Glomerular visceral epithelial cell (primary cell): ENCODE measurements around the gene CALR3.
"Not testable (repeated sequence)": the region's sequence is repeated elsewhere in the genome, so short reads cannot be mapped to it uniquely, and the experiment has no call there.

Experiments
- DNase-seq: peaks from one replicate; pipeline ENCODE4 v3.0.0-alpha.2; 2016; ENCODE audit errors: extremely low spot score

The CALR3 gene

DNA sequence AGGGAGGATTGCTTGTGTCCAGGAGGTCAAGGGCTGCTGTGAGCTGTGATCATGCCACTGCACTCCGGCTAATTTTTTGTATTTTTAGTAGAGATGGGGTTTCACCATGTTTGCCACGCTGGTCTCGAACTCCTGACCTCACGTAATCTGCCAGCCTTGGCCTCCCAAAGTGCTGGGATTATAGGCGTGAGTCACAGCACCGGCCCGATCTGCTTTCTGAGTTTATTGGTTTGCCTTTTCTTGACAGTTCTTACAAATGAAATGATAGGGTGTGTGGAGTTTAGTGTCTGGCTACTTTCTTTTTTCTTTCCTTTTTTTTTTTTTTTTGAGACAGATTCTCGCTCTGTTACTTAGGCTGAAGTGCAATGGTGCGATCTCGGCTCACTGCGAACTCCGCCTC, 1.1 kb upstream of the CALR3 start:
- no peak for DNase-seq

DNA sequence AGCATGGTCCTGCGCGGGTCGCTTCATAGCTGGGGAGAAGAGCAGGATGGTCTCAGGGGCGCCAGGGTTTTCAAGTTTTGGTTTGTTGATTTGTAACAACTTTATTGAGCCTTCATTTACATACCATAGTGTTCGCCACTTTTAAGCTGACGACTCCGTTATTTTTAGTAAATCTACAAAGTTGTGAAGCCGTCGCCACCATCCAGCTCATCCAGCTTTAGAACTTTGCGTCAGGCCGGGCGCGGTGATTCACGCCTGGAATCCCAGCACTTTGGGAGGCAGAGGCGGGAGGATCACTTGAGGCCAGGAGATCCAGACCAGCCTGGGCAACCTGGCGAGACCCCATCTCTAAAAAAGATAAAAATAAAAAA, 631 bp upstream of the CALR3 start:
- peak; percentile 33 for DNase-seq

DNA sequence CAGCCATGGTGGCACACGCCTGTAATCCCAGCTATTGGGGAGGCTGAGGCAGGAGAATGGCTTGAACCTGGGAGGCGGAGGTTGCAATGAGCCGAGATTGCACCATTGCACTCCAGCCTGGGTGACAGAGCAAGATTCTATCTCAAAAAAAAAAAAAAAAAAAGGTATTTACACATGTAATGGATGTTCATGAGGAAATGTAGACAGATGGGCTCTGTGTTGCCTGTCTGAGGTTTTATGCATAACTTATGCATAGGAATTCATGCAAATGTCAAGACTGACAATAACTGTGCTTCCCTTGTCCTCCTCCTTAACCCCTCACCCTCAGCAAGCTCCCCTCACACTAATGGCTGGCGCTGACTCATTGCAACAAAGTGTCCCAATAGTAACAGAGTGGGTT, 9.5 kb downstream of the CALR3 start:
- not testable (repeated sequence) for DNase-seq

DNA sequence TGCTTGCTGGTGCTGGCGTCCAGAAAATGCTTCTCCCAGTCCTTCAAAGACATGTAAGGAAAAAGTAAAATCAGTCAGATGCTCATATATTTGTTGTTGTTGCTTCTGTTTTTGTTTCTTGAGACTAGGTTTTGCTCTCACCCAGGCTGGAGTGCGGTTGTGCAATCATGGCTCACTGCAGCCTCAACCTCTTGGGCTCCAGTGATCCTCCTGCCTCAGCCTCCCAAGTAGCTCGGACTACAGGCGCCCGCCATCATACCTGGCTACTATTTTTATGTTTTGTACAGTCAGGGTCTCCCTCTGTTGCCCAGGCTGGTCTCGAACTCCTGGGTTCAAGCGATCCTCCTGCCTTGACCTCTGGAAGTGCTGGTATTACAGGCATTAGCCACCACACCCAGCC, 13.2 kb downstream of the CALR3 start:
- DNase-seq = no peak

DNA sequence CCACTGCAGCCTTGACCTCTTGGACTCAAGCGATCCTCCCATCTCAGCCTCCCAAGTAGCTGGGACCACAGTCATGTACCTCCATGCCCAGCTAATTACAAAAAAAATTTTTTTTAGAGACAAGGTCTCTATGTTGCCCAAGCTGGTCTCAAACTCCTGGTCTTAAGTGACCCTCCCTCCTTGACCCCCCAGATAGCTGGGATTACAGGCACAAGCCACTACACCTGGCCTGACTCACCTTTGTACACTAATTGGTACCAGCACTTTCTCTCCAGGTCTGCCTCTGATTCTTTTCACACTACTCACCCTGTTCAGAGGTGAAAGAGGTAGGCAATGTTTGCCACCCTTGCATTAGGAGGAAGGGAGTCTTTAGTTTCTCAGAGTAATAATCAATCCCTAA, 18.7 kb downstream of the CALR3 start:
- no peak for DNase-seq

DNA sequence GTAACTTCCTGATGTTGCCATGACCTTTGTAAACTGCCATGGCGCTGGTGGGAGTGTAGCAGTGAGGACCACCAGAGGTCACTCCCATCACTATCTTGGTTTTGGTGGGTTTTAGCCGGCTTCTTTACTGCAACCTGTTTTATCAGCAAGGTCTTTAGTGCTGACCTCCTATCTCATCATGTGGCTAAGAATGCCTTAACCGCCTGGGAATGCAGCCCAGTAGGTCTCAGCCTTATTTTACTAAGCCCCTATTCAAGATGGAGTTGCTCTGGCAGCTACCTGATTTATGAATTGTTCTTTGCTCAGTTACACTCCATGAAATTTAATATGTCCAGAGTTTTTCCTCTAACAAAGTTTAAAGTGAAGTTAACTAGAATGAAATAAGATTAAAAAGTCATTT, 19.6 kb downstream of the CALR3 start:
- DNase-seq = no peak

DNA sequence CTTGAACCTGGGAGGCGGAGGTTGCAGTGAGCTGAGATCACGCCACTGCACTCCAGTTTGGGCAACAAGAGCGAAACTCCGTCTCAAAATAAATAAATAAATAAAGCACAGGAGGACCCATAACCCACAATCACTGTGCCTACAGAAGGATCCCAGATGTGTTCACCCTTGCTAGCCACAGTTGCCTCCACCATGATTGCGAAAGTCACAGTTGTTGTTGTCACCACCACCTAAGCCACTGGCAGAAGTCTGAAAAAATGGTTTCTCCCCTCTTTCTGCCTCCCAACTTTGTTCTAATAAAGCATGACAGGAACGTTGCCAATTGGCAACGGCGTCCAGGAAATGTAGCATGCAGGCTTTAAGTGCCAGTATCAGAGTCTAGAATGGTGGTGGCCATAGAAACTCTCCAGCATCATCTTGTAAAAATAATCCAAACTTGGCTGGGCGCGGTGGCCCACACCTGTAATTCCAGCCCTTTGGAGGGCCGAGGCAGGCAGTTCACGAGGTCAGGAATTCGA, 22.0 kb downstream of the CALR3 start:
- DNase-seq = no peak

DNA sequence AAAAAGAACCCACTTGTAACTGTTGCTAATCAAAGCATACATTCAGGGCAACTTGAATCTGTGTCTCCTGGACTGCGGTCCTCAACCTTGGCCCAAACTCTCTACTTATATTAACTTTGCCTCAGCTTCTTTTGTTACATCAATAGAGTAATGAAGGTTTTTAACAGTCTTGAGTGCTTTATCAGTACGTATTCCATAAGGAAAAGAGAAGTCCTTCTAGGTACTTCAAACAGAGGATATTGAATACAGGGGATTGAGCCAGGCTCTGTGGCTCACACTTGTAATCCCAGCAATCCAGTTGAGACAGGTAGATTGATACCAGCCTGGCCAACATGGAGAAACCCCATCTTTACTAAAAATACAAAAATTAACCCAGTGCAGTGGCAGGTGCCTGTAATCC, 23.0 kb downstream of the CALR3 start:
- DNase-seq = no peak

DNA sequence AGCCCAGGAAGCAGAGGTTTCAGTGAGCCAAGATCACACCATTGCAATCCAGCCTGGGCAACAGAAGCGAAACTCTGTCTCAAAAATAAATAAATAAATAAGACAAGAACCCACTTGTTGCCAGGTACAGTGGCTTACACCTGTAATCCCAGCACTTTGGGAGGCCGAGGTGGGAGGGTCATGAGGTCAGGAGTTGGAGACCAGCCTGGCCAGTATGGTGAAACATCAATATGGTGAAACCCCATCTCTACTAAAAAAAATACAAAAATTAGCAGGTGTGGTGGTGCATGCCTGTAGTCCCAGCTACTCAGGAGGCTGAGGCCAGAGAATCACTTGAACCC, 23.4 kb downstream of the CALR3 start:
- not testable (repeated sequence) for DNase-seq

DNA sequence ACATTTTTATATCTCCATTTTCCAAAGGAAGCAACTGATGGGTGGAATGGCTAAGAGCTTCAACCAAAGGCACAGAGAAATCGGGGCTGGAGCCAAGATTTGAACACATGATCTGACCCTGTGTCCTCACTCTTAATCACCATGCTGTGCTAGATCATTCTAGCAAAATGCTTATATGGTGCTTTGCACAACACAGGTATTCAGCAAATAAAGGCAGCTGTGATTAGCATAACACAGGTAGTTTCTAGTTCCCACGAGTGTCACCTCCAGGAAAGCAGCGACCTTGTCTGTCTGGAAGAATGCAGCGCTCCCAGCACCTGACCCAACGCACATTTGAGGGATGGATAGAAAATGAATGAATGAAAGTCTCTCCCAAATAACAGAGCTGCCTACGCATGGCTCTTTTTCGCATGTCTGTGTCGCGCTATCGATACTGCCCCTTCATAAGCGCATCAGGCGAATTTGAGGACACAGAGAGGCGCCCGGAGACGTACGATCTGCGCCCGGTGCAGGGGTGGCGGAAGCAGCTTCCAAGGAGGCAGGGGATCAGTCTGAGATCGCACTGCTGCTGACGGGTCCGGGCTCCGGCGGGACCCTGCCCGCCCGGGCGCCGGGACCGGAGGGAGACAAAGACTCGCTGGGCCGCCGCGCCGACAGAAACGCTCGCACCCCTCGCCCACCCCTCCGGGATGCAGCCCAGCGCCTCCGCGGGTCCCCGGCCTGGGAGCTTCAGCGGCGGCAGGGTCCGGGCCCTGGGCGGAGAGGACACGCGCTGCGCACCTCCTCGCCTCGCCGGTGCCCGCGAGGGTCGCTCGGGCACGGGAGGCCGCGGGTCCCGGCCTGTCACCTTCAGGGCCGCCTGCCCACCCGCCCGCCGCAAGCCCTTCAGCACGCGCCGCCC, 24.8 kb downstream of the CALR3 start:
- DNase-seq = no peak

DNA sequence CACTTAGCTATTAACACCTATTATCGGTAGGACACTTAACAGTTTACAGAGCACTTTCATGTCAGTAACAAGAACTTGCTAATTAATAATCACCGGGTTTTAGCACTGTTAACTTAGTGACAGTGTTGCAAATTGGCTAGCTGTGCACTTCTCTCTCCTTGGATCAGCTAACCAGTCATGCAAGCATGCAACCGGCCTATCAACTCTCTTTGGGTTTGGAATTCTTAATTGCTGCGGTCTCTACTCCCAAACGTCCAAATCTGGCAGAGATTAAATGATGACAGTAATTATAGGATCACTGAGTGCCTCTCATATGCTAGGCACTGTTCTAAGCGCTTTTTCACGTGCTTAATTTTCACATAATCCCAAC, 25.4 kb downstream of the CALR3 start:
- no peak for DNase-seq

DNA sequence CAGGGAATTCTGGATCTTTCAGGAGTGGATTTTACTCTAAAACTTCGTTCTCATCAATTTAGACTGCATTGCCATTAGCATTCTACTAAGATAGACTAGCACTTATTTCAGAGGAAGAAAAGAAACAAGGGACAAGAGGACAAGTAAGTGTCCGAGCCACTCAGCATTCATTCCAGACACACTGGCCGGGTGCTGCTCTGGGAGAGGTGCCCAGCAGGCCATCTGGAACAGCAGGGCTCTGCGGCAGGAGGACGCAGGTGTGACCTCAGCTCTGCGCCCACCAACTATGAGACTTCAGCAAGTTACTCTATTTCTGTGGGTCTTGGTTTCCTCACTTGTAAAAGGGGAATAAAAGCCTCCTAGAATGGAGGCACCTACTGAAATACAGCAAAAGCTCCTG, 28.4 kb downstream of the CALR3 start:
- no peak for DNase-seq

DNA sequence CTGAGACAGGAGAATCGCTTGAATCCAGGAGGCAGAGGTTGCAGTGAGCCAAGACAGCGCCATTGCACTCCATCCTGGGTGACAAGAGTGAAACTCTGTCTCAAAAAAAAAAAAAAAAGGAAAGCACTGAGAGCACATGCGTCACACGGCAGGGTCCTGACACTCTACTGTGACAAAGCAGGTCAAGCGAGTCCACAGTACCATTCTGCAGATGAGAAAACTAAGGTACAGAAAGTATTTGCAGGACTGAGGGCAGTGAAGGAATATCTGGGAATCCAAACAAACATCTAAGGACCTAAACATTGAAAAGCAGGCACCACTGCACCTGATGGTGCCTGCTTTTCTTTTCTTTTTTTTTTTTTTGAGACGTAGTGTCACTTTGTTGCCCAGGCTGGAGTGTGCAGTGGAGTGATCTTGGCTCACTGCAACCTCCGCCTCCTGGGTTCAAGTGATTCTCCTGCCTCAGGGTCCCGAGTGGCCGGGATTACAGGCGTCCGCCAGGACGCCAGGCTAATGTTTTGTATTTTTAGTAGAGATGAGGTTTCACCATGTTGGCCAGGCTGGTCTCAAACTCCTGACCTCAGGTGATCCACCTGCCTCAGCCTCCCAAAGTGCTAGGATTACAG, 29.1 kb downstream of the CALR3 start:
- not testable (repeated sequence) for DNase-seq

DNA sequence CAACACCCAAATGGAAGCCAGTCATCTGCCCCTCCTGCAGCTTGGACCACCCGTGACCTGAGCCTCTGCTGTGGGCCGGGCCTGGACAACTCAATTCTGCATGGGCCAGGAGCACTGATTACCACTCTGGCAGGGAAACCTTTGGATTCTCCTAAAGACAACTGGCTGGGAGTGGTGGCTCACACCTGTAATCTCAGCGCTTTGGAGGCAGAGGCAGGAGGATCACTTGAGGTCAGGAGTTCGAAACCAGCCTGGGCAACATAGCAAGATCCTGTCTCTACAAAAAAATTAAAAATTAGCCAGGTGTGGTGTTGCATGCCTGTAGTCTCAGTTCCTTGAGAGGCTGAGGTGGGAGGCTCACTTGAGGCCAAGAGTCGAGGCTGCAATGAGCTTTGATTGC, 30.7 kb downstream of the CALR3 start:
- no peak for DNase-seq

DNA sequence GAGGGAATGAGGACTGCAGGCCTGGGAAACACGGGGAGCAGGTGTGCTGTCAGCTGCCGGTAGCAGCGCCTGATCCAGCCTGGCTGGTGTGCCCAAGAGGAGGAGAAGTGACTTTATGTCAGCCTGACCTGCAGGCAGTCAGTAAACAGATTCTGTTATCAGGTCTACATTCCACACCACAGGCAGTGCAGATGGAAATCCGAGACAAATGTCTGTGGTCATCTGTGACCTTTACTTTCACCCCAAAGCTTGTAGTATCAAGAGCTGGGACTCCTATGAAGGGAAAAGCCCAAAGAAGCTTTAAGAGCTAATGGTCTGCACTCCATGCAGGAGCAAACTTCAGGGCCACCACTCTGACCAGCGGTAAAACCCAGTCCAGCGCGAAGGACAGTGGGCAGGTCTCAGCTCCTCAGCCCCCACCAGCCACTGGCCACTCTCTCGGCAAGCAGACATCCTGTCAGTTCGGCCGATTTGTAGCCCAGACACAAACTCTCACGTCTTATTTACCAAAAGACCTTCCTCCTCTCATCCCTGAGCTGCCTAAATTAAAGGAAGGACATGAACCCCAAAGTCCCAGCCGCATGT, 31.9 kb downstream of the CALR3 start:
- DNase-seq = peak; percentile 51

DNA sequence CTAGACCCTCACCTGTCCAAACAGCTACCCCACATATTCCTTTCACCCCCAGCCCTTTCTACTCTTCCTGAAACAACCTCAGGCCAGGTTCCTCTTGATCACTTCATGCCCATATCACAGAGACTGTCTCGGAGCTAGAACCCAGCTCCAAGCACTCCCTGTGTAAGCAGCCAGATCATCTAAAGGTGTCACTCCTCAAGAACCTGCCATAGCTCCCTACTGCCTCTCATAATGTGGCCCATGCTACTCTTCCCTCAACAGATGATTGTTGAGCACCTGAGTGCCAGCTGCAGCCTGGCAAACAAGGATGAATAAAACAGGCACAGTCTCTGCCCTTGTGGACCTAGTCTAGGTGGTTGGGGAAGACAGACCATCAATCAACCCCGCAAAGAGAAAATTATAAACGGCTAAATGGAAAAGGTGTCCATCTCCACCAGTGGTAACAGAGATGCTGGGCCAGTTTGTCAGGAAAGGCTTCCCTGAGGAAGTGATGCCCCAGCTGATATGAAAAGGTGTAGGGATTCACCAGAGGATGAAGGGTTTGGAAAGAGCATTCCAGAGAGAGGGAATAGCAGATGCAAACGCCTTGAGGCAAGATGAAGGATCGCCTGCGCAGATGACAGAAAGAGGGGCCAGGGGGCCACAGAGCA, 32.5 kb downstream of the CALR3 start:
- DNase-seq = no peak

DNA sequence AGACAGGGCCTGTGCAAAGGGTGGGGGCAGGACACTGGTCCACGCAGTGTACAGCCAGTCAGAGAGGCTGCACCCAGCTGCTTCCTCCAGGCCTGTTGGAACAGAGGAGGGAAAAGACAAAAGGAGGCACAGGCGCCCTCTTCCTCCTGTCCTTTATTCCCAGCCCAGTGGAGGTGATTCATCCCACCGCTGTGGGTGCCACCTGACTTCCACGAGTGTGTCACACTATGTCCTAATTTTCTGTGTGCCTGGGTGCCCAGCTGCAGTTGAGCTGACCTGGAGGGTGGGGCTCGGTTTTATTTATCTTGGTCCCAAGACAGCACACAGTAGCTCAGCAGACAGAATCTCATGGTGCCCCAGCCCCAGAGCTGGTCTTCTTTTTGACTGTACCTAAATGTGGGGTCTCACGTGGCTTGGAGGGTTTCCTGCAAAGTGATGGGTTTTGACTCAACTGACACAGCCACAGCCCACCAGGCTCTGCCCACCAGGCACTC, 33.2 kb downstream of the CALR3 start:
- peak; percentile 65 for DNase-seq

DNA sequence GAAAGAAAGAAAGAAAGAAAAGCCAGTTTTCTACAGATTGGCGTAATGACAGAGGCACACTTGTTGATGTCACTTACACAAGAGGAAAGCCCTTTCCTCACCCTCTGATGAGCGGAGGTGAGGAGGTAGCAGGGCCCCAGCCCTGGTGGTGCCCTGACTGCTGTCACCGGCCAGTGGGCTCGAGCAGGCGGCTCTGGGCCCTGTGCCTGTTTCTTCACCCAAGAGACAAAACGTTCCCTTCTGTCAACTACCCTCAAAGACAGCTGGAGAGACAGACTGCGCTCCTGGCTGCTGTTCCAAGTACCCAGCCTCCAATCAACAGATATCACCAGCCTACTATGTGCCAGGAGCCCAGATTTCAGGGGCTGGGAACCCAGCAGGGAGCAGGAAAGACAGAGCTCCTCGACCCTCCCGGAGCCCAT, 34.3 kb downstream of the CALR3 start:
- no peak for DNase-seq

DNA sequence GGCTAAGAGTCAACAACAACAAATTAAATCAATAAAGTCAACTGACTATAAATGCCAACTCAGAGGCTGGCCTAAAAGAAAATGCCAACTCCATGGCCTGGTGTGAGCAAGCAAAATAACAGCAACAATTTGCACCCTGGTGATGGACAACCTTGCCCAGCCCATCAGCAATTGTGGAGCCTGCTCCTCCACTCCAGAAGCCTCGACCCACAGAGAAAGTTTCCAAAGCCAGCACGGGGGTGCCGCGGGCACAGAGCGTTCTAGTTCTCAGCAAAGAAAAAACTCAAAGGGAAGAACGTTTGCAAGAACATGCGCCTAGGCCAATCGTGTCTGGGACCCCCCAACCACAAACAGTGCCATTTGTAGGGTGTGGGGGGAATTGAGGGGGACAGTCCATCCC, 35.5 kb downstream of the CALR3 start:
- DNase-seq = no peak

DNA sequence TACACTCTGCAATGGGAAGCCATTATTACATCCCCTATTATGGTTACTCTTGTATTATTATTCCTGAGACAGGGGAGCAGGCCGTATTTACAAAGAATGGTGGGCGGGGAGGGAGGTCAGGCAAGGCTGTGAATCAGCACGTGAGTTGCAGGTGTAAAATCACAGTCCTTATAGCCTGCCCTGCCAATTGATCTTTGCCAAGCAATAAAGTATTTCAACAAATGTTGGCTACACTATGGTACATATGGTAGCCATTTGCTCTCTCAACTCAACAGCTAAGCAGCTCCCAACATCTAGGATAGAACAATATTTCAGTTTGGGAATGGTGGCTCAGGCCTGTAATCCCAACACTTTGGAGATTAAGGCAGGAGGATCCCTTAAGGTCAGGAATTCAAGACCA, 36.3 kb downstream of the CALR3 start:
- no peak for DNase-seq

DNA sequence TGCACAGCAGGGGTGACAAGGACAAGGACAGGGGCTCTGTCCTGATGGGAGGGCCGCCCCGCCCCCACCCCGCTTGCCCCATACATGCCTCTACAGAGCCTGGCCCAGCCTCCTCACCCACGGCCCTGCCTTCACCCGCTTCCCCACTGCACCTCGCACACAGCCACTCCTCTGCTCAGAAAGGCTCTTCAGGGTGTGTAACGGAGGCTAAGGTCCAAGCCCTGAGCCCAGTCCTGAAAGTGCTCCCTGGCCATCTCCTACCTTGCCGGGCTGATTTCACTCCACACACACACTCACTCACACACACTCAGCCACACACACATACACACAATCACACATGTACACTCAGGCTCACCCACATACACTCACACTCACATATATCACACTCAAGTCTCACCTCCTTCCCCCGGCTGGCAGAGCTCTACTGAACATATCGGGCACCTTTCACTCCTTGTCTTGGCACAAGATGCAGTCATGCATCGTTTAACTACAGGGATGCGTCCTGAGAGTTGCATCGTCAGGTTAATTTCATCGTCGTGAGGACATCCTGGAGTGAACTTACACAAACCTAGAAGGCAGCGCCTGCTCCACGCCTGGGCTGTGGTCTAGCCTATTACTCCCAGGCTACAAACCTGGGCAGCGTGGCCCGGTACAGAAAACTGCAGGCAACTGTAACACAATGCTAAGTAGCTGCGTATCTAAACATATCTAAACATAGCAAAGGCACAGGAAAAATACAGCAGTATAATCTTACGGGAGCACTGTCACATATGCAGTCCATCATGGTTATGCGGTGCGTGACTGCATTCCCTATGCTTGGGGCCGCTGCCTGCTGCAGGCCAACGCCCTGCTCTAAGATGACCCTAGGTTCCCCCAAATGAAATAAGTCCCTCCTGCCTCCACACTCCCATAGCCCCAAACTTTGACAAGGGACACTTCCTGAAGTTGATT, 37.3 kb downstream of the CALR3 start:
- DNase-seq = peak; percentile 52
